SU-DHL-6 (cell line): Measurements from ENCODE around the gene DNAI4.

ENCODE experiments used
- EZH2phosphoT487 ChIP-seq: fragments of 200-600 bp; sonication (generic), shearing (Covaris generic); conservative IDR thresholded peaks from 2 replicates; pipeline ENCODE4 v1.6.1; 2018; ENCODE audit warnings: mild to moderate bottlenecking, antibody characterized with exemption, low read length, moderate library complexity, mixed read lengths
- TF ChIP-seq, protein P1 (sequence below): fragments of 200-600 bp; sonication (generic); IDR thresholded peaks from one replicate; pipeline ENCODE4 v1.5.1; 2017; ENCODE audit warnings: antibody characterized with exemption, mild to moderate bottlenecking, low read length, moderate library complexity; ENCODE audit not compliant: insufficient read depth, poor library complexity, severe bottlenecking

- TF ChIP-seq, protein P1, sequence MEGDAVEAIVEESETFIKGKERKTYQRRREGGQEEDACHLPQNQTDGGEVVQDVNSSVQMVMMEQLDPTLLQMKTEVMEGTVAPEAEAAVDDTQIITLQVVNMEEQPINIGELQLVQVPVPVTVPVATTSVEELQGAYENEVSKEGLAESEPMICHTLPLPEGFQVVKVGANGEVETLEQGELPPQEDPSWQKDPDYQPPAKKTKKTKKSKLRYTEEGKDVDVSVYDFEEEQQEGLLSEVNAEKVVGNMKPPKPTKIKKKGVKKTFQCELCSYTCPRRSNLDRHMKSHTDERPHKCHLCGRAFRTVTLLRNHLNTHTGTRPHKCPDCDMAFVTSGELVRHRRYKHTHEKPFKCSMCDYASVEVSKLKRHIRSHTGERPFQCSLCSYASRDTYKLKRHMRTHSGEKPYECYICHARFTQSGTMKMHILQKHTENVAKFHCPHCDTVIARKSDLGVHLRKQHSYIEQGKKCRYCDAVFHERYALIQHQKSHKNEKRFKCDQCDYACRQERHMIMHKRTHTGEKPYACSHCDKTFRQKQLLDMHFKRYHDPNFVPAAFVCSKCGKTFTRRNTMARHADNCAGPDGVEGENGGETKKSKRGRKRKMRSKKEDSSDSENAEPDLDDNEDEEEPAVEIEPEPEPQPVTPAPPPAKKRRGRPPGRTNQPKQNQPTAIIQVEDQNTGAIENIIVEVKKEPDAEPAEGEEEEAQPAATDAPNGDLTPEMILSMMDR = no peak
- TF ChIP-seq EZH2phosphoT487 = no peak
These were observed 30.9 kb downstream of the DNAI4 start for GRCh38 chr1:66893712-66894111.
